Kidney glomerular epithelial cell (primary cell): ENCODE data around the gene UQCRQ.

ENCODE experiments used
- DNase-seq: peaks from one replicate; lab custom pipeline; 2025; lab: John Stamatoyannopoulos, UW

UQCRQ gene

DNA sequence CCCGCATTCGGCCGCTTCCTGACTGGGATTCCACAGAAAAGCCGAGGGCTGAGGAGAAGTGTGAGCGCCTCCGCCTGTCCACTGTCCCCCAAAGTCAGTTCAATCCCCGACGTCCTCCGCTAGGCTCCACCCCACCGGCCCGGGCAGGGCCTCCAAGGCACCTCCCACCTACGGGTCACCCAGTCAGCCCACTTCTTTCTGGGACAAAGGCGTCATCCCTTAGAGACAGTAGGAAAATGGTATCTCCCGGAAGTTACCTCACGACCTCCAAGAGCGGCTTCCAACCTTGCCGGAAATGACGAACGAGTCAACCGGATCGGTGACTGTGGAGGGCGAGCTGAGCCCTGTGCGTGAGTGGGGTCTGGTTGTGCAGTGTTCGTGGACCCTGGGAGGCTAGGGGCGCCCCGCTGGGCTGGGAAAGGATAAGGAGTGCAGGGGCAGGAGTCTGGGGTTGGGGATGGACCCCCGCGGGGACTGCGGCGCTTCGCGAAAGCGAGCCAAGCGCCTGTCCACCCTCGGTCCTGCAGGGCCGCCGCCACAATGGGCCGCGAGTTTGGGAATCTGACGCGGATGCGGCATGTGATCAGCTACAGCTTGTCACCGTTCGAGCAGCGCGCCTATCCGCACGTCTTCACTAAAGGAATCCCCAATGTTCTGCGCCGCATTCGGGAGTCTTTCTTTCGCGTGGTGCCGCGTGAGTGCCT, at the start of gene UQCRQ, which contains the start of gene GDF9:
UQCRQ (plus strand) TSS at position 301 of the 704 bp plus-strand sequence; CDS start at position 541, 240 bp downstream.
GDF9 (minus strand) TSS at position 128 of the 704 bp plus-strand sequence. CDS start 1,936 bp downstream, outside the sequence.
- peak; percentile 100 for DNase-seq

- DNase-seq: no peak
Observed at GRCh38 chr5:132817011-132817410, 49.4 kb upstream of the UQCRQ start.

GRCh38 chr5:132819468-132819867, 47.0 kb upstream of the UQCRQ start:
- no peak for DNase-seq

DNA sequence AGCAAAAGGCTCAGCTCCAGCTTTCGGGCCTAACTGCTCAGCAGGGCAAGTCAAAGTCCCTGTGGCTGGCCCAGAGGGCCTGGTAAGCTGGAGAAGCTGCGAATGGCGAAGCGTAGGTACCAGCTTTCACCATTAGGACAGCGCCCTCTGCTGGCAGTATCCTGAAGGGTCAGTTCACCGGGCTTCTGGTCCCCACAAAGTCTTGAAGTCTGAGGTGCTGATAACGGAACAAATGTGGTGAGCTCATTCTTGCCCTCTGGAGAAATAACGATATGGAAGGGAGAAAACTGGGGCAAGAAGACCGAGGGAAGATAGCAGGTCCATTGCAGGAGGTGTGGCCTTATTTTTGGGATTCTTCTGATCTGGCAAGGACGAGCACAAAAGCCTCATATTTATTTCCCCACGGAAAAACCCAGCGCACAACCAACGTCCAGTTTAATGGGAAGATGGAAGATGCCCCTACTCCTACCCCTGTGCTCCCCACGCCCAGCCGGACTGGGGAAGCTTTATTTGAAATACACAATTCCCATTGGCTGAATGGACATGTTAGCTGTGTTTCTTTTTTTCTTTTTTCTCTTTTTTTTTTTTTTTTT, 46.2 kb upstream of the UQCRQ start:
- peak; percentile 85 for DNase-seq

DNA sequence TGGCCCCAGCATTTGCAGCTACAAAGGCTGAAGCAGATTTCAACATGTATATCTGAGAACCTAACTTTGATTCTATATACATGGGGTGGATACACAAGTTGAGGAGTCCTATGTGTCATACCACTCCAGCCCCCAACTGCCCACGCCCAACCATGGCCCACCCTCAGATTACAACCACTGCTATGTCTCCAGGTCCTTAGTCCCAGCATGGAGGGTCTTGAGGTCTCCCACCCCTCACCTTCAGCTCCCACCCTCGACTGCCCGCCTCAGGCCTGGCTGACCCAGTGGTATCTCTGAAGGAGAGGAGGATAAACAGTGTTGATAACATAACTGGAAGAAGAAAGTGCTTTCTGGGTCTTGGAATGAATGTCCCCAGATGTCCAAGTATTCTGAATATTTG, 45.1 kb upstream of the UQCRQ start:
- DNase-seq: no peak

DNA sequence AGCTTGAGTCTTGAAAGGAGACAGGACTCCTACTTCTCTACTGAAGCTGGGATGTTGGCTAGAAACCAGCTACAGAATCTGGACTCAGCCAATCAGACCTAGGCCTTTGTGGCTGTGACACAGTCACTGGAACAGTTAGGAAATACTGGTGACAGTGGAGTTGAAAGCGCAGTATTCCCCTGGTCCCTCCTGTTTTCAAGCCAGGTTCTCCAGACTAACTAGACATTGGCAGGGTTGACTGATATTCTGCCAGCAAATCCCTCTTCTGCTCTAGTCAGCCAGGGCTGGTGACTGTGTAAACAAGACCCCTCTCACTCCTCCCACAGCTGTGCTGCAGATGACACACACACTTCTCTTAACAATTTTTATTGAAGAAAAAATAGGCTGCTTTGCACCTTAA, 44.7 kb upstream of the UQCRQ start:
- DNase-seq: peak; percentile 22

DNA sequence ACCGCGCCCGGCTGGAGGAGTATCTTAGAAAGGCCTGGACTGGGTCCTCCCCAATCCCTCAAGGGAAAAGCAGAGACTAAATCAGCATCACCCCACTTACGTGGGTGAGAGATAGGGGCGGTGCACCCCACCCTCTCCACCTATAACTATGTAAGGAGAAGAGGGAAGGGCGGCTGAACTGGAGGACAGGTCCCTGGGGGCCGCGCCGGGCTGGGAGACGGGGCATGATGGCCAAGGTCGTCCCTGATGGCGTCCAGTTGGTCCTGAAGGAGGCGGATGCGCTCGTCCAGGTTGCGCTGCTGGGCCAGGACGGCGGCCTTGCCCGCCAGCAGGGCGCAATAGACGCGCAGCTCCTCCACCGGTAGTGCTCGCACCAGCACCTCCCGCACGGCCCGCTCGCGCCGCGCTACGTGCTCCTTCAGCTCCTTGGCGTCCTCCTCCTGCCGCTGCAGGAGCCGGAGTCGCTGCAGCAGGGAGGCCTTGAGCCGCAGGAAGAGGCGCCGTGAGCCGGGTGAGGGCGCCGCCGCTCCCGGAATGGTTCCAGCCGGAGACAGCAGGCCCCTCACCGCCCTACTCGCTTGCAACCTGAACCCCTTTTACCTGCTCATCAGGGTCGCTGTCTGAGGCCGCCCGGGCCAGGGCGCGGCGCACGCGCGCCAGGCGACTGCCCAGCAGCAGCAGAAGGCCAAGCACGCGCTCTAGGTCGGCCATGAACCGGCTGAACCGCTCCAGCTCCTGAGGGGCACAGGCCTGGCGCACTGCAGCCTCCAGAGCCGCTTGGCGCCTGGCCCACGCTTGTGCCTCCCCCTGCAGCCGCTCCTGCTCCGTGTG, 43.6 kb upstream of the UQCRQ start:
- DNase-seq: no peak

GRCh38 chr5:132823481-132824050, 42.9 kb upstream of the UQCRQ start:
- no peak for DNase-seq

- no peak for DNase-seq
Observed at GRCh38 chr5:132824426-132824825, 42.0 kb upstream of the UQCRQ start.

DNA sequence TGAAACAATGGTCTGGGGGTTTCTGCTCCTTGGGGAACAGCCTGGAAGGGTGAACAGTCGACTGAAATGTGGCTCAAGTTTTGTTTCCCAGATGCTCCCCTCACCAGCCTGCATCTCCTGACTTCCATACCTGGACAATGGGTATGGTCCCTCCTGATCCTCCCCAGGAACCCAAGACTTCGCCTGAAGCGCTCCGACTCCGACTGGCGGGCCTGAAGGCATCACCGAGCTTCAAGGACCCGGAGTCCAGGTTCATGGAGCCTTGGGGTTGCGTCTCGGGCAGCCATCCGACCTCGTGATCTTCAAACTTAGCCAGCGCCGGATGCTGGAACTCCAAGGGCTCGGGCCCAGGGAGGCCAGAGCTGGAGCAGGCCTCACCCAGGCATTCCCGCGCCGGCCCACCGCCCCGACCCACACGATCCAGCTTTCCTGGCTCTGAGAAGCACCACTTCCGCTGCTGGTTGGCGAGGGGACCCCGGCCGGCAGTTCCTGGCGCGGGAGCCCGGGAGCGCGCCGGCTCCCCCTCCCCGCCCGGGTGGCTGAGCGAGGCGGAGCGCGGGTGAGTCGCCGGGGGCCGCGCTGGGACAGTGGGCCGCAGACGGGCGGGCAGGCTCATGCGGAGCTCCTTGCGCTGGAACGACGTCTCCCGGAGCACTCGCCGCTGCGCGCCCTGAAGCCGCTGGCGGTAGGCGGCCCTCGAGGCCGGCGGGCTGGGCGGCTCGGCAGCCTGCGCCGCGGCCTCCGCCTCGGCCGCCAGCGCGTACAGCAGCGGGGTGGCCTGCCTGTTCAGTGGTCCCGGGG, 41.2 kb upstream of the UQCRQ start:
- no peak for DNase-seq

DNA sequence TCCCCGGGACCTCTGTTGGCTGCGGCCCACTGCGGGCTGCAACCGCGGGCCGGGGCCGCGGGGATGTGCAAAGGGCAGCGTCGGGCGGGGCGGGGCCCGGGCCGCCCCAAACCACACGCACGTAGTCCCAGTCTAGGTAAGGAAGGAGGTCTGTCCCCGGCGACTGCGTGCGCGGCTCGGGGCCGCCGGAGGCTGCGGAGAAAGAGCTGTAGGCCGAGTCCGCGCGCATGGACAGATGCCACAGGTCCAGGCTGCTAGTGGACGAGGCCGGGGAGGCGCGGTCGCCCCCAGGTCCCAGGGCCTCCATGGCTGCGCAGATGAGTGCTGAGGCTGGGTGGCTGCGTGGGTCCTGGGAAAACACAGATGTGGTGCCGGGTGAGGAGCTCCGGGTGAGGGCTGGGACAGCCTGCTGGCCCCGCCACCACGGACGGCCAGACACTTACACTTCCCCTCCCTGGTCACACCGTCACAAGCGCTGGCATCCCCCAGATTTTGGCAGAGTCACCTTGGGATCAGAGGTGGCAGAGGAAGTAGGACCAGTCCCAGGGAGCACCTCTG, 40.5 kb upstream of the UQCRQ start:
- no peak for DNase-seq

- DNase-seq: no peak
Observed at GRCh38 chr5:132826424-132827082, 39.9 kb upstream of the UQCRQ start.

DNA sequence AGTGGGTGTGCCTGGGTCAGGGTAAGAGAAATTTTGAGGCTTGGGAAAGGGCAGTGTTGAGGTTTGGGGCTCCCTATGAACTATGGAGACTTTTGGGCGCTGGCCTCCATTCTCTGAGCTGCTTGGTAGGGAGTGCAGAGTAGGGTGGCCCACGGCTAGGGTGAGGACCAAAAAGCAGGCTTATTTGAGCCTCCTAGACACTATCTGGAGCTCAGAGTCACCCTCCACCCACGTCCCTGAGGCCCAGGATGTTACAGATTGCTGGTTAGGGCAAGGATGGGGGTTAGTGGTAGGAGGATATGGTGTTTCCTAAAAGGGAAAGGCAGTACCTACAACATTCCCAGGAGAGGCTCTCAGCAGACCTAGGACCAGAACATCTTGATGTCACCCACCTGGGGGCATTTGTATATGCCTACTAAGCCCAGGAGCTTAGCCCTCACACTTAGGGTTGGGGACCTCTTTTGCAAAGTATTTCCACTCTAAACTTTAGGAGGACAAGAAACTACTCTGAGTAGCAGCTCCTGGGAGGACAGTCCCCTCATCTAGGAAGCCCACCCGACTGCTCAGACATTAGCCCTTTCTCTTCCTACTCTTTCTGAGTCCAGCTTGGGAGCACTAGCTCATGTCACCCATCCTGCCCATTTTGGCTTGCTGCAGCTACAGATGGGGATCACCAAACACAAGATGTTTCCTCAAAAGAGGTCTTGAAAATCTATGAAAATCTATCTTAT, 38.3 kb upstream of the UQCRQ start:
- DNase-seq: no peak

- DNase-seq: no peak
Observed at GRCh38 chr5:132828846-132829494, 37.5 kb upstream of the UQCRQ start.

GRCh38 chr5:132829742-132830435, 36.6 kb upstream of the UQCRQ start:
- peak; percentile 36 for DNase-seq

GRCh38 chr5:132830436-132831094, 35.9 kb upstream of the UQCRQ start, which contains the start of gene SHROOM1:
TSS of gene SHROOM1 (minus strand) at chr5:132830647. CDS start at chr5:132826140, 4,507 bp downstream.
- DNase-seq: peak; percentile 34

DNA sequence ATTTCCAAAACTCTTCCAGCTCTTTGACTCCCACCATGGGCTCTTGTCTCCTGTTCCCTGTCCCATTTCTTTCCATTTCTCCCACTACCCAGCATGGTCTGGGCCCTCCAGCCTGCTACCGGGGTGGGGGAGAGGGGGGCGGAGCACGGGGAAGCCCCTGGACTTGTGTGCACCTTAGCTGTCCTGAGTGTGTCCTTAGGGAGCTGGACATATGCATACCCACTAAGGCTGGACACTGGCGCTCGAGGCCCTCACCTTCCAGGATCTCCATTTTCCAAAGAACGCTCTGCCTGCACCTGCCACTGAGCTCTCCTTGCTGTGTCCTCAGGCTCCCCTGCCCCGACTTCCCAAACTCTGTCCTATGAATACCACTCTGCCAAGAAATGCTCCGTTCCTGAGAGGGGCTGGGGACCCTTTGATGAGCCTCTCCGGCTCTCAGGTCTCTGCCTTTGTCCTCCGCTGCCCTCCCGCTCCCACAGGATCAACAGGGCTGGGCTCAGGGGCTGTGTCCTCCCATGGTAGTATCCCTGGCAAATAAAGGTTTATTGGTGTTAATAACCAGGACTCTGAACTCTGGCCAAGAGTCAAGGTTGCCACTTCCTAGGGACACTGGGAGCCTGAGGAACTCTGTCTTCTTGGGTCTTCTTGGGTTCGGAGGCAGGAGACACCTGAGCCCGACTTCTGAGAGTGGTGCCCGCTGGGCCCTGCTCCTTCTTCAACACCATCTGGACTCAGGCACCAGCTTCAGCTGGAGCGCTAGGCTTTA, 35.2 kb upstream of the UQCRQ start:
- DNase-seq: no peak
